Naive thymus-derived CD8-positive, alpha-beta T cell (primary cell): ENCODE results near the gene FAM13C. TPM values are rescaled to one million over a fixed set of nuclear protein-coding genes. Genes with fewer than 3 reads are reported as not detected.

Experiments
- ATAC-seq, 2 donors: fragments of 150-1000 bp; cut with Tn5 transposase in 1 of 2; sonication (Bioruptor Pico), chemical (Tn5 transposase) in 1 of 2; 1 replicate in 1 of 2; 2 replicates in 1 of 2; pipeline ENCODE4 v1.10.0; 2021; ENCODE audit warnings: mild to moderate bottlenecking in 2 of 2, moderate library complexity in 2 of 2
- POLR2A ChIA-PET: fragments of 350-600 bp; sonication (Branson Sonifier 250); formaldehyde crosslinking; loops from one replicate; lab custom pipeline; 2021; ENCODE audit warnings: antibody characterized with exemption; lab: Charles Lee
- DNase-seq, 10 donors: peaks; one replicate each; pipeline versions ENCODE4 v3.0.0 to v3.0.0-alpha.2; 2020 to 2022
- H3K27ac Mint-ChIP-seq, 10 donors: one replicate each; pipeline ENCODE4 v1.8.0; 2020 to 2022; ENCODE audit warnings: mild to moderate bottlenecking in 10 of 10, mixed read lengths in 10 of 10, moderate library complexity in 4 of 10, inconsistent platforms in 1 of 10
- H3K27me3 Mint-ChIP-seq, 5 donors: one replicate each; pipeline ENCODE4 v1.8.0; 2021 to 2022; ENCODE audit warnings: mixed read lengths in 5 of 5
- H3K36me3 Mint-ChIP-seq, 3 donors: one replicate each; pipeline ENCODE4 v1.8.0; 2020 to 2022; ENCODE audit warnings: mixed read lengths in 3 of 3, mild to moderate bottlenecking in 2 of 3, inconsistent platforms in 1 of 3
- H3K4me1 Mint-ChIP-seq, 4 donors: one replicate each; pipeline ENCODE4 v1.8.0; 2021 to 2022; ENCODE audit warnings: mixed read lengths in 4 of 4
- H3K4me3 Mint-ChIP-seq, 10 donors: one replicate each; pipeline ENCODE4 v1.8.0; 2020 to 2022; ENCODE audit warnings: mild to moderate bottlenecking in 10 of 10, mixed read lengths in 10 of 10, moderate library complexity in 6 of 10, inconsistent platforms in 1 of 10
- H3K9me3 Mint-ChIP-seq, 9 donors: one replicate each; pipeline ENCODE4 v1.8.0; 2020 to 2022; ENCODE audit warnings: mixed read lengths in 9 of 9, mild to moderate bottlenecking in 3 of 9, inconsistent platforms in 1 of 9, moderate library complexity in 1 of 9
- polyA plus RNA-seq, 3 donors: library from polyadenylated mRNA; unstranded; fragments of 300-500 nt; fragmentation: Illumina TruSeq; gene quantifications; one replicate each; pipeline ENCODE4 v1.2.3, GENCODE V29; 2021
- total RNA-seq, 8 experiments: library from RNA in 2 of 8; stranded (reverse) in 2 of 8; gene quantifications; one replicate each; pipeline ENCODE4 v1.2.3 and lab custom pipeline; 2021 to 2026

Gene FAM13C
- total and polyA plus RNA-seq, 5 experiments from 2014 or later: not detected

DNA sequence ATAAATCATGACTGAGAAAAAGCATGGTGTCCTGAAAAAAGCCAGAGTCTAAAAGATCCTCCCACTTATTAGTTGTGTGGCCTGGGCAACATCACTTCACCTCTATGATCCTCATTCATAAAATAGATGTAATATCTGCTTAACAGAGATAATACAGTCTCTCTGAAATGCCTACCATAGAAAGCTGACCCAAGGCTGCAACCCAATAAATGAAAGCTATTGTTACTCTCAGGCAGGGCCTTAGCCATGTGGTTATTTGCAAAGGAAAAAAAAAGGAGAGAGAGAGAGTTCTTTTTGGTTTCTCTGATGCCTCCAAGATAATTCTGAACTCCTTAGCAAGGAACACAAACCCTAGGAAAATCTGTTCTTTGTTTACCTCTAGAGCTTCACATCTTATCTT lies 7.9 kb downstream of the FAM13C start:
- H3K36me3 Mint-ChIP-seq: no peaks in the 10 kb centered on the region
- no peak overlapping the region for H3K4me3 Mint-ChIP-seq
- H3K9me3 Mint-ChIP-seq: peaks cover 0 to 7% (median 2%) of the 10 kb centered on the region in 9 donors
- H3K4me1 Mint-ChIP-seq: no peaks in the 10 kb centered on the region
- ATAC-seq: no peak
- H3K27ac Mint-ChIP-seq: no peak overlapping the region
- POLR2A ChIA-PET: no interaction called here
- no peak for DNase-seq
- peaks cover 0 to 10% (median 3%) of the 10 kb centered on the region in 5 donors for H3K27me3 Mint-ChIP-seq

- no peaks in the 10 kb centered on the region for H3K4me1 Mint-ChIP-seq
Measured at GRCh38 chr10:59350558-59350957, 11.8 kb downstream of the FAM13C start.

GRCh38 chr10:59346321-59346720 lies 16.0 kb downstream of the FAM13C start:
- no peaks in the 10 kb centered on the region for H3K36me3 Mint-ChIP-seq
- H3K4me3 Mint-ChIP-seq: no peak overlapping the region
- no peaks in the 10 kb centered on the region for H3K4me1 Mint-ChIP-seq
- DNase-seq (no peak), ATAC-seq (no peak)
- H3K27me3 Mint-ChIP-seq: no peaks in the 10 kb centered on the region
- no peak overlapping the region for H3K27ac Mint-ChIP-seq
- H3K9me3 Mint-ChIP-seq: peaks cover 0 to 9% (median 5%) of the 10 kb centered on the region in 9 donors
- POLR2A ChIA-PET: no interaction called here

More at GRCh38 chr10:59350558-59350957, 11.8 kb downstream of the FAM13C start:
- POLR2A ChIA-PET: no interaction called here
- no peak overlapping the region for H3K4me3 Mint-ChIP-seq
- DNase-seq (no peak), ATAC-seq (no peak)
- no peaks in the 10 kb centered on the region for H3K27me3 Mint-ChIP-seq
- H3K36me3 Mint-ChIP-seq: no peaks in the 10 kb centered on the region
- peaks cover 0 to 7% (median 2%) of the 10 kb centered on the region in 9 donors for H3K9me3 Mint-ChIP-seq
- H3K27ac Mint-ChIP-seq: no peak overlapping the region

GRCh38 chr10:59342723-59343122 lies 19.6 kb downstream of the FAM13C start:
- Mint-ChIP-seq H3K36me3 (no peaks in the 10 kb centered on the region), H3K9me3 (peaks cover 0 to 9% (median 4%) of the 10 kb centered on the region in 9 donors), H3K4me1 (no peaks in the 10 kb centered on the region), H3K27me3 (no peaks in the 10 kb centered on the region), H3K27ac (no peak overlapping the region), H3K4me3 (no peak overlapping the region)
- no peak for ATAC-seq
- no peak for DNase-seq
- POLR2A ChIA-PET: no interaction called here

- ATAC-seq (no peak), DNase-seq (no peak)
- no peaks in the 10 kb centered on the region for H3K27me3 Mint-ChIP-seq
- no peaks in the 10 kb centered on the region for H3K4me1 Mint-ChIP-seq
- no peaks in the 10 kb centered on the region for H3K36me3 Mint-ChIP-seq
- no peak overlapping the region for H3K27ac Mint-ChIP-seq
- H3K9me3 Mint-ChIP-seq: peaks cover 0 to 9% (median 4%) of the 10 kb centered on the region in 9 donors
- POLR2A ChIA-PET: no interaction called here
- H3K4me3 Mint-ChIP-seq: no peak overlapping the region
Measured at GRCh38 chr10:59342000-59342399, 20.3 kb downstream of the FAM13C start.

DNA sequence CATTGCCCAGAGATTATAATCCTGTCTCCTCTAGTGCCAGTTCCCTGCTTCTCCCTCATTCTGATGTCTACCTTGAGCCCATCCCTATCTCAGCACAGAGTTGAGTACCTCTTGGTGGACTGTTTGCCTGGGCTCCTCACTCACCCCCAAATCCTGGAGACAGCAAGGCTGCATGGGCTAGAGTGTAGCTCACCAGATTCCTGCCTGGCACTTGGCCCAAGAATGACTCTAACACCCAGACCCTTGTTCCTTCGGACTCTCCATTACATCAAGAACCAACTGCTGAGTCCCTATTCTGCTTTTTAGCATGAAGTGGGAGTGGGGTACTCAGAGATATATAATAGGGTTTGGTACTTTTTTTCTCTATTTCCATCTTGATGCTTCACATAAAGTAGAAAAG lies 22.1 kb downstream of the FAM13C start:
- no peak for ATAC-seq
- H3K9me3 Mint-ChIP-seq: peaks cover 0 to 5% (median 2%) of the 10 kb centered on the region in 9 donors
- H3K4me1 Mint-ChIP-seq: no peaks in the 10 kb centered on the region
- POLR2A ChIA-PET: no interaction called here
- H3K27me3 Mint-ChIP-seq: no peaks in the 10 kb centered on the region
- no peak overlapping the region for H3K27ac Mint-ChIP-seq
- no peaks in the 10 kb centered on the region for H3K36me3 Mint-ChIP-seq
- no peak overlapping the region for H3K4me3 Mint-ChIP-seq
- no peak for DNase-seq

GRCh38 chr10:59339351-59339750 lies 23.0 kb downstream of the FAM13C start:
- Mint-ChIP-seq H3K9me3 (peaks cover 0 to 5% (median 1%) of the 10 kb centered on the region in 9 donors), H3K4me3 (no peak overlapping the region), H3K27ac (no peak overlapping the region), H3K4me1 (no peaks in the 10 kb centered on the region), H3K27me3 (no peaks in the 10 kb centered on the region), H3K36me3 (no peaks in the 10 kb centered on the region)
- POLR2A ChIA-PET: no interaction called here
- ATAC-seq (no peak), DNase-seq (no peak)

DNA sequence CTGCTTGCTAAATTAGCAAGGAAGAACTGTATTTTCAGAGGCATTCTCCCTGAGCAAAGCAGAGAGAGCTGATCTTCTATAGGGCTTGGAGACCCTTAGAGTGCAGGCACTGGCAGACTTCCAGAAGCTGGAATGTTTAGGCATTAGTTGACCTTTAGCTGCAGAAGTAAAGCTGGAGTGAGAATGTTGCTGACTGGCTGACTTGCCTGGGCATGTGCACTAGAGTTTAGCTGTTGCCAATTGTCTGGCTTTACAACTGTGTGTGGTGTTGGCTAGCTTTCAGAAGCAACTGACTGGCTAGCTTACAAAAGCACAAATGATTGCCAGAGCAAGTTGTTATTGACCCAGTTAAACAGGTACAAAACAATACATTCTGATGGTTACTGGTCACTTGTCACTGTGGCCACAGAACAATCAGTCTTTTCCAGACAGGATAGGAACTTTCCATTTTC lies 25.1 kb downstream of the FAM13C start:
- H3K27me3 Mint-ChIP-seq: no peaks in the 10 kb centered on the region
- H3K27ac Mint-ChIP-seq: no peak overlapping the region
- H3K4me1 Mint-ChIP-seq: no peaks in the 10 kb centered on the region
- no peaks in the 10 kb centered on the region for H3K36me3 Mint-ChIP-seq
- no peak for ATAC-seq
- DNase-seq: no peak
- H3K9me3 Mint-ChIP-seq: peaks cover 0 to 2% (median 0%) of the 10 kb centered on the region in 9 donors
- POLR2A ChIA-PET: no interaction called here
- no peak overlapping the region for H3K4me3 Mint-ChIP-seq

DNA sequence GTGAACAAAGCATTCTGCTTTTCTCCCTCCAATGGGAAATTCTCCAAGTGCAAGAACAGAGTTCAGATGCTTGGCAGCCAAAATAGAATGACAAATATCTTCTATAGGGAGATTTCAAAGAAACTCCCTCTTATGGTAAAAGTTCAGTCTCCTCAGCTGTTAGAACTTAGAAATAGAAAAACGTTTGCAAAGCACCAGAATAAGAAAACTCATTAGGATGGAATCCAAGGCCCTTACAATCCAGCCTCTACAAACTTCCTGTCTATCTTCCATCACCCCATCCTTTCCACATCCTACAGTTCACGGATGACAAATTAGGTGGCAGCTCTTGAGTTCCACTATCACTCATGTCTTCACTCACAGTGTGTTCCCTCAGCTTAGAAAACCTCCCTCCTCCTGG lies 25.7 kb downstream of the FAM13C start:
- Mint-ChIP-seq H3K27ac (no peak overlapping the region), H3K36me3 (no peaks in the 10 kb centered on the region), H3K4me3 (no peak overlapping the region), H3K9me3 (peaks cover 0 to 2% (median 0%) of the 10 kb centered on the region in 9 donors), H3K27me3 (no peaks in the 10 kb centered on the region), H3K4me1 (no peaks in the 10 kb centered on the region)
- POLR2A ChIA-PET: no interaction called here
- ATAC-seq (no peak), DNase-seq (no peak)

DNA sequence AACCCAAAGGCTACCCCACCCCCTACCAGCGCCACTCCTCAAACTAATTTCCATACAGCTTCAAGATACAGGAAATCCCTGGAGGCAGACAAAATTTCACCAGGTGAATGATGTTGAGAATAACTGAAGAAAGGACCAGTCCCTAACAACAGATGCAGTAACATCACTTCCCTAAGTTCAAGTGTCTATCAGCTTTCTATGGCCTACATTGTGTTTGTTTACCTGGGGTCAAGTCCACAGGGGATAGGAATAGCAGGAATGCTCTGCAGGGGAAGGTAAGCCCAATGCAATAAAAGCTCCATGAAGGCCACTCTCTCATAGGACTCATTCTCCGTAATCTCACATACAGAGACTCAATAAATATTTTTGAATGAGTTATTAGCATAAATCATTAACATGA lies 26.9 kb downstream of the FAM13C start:
- ATAC-seq: no peak
- peaks cover 0 to 2% (median 0%) of the 10 kb centered on the region in 9 donors for H3K9me3 Mint-ChIP-seq
- H3K27me3 Mint-ChIP-seq: no peaks in the 10 kb centered on the region
- no peaks in the 10 kb centered on the region for H3K36me3 Mint-ChIP-seq
- no peak for DNase-seq
- POLR2A ChIA-PET: no interaction called here
- no peaks in the 10 kb centered on the region for H3K4me1 Mint-ChIP-seq
- H3K4me3 Mint-ChIP-seq: no peak overlapping the region
- no peak overlapping the region for H3K27ac Mint-ChIP-seq

DNA sequence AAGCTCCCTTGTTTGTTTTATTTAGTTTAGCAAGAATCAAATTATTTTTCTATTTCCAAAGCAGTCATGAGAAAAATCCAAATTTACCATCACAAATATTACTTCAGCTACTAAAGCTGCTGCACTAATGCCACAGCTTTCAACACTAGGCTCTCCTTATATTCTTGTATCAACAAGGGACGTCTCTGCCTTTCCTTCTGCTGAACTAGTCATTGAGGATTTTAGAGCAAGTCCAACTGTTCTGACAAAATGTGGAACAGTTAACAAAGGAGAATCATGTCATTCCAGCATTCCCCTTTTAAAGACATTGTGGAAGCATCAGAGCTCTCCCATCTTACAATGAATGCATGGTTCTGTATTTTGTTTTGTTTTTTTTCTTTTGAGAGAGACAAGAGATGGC lies 28.6 kb downstream of the FAM13C start:
- Mint-ChIP-seq H3K4me1 (no peaks in the 10 kb centered on the region), H3K27me3 (no peaks in the 10 kb centered on the region), H3K9me3 (peaks cover 0 to 3% (median 0%) of the 10 kb centered on the region in 9 donors), H3K27ac (no peak overlapping the region), H3K4me3 (no peak overlapping the region), H3K36me3 (no peaks in the 10 kb centered on the region)
- POLR2A ChIA-PET: no interaction called here
- ATAC-seq: no peak
- DNase-seq: no peak

- H3K4me1 Mint-ChIP-seq: no peaks in the 10 kb centered on the region
- no peaks in the 10 kb centered on the region for H3K27me3 Mint-ChIP-seq
- H3K27ac Mint-ChIP-seq: no peak overlapping the region
- H3K36me3 Mint-ChIP-seq: no peaks in the 10 kb centered on the region
- ATAC-seq (no peak), DNase-seq (no peak)
- POLR2A ChIA-PET: no interaction called here
- peaks cover 0 to 3% (median 0%) of the 10 kb centered on the region in 9 donors for H3K9me3 Mint-ChIP-seq
- no peak overlapping the region for H3K4me3 Mint-ChIP-seq
Measured at GRCh38 chr10:59332581-59332980, 29.8 kb downstream of the FAM13C start.

GRCh38 chr10:59331661-59332060 lies 30.7 kb downstream of the FAM13C start:
- no peak for ATAC-seq
- POLR2A ChIA-PET: no interaction called here
- H3K9me3 Mint-ChIP-seq: peaks cover 0 to 3% (median 0%) of the 10 kb centered on the region in 9 donors
- no peak overlapping the region for H3K27ac Mint-ChIP-seq
- no peak overlapping the region for H3K4me3 Mint-ChIP-seq
- no peaks in the 10 kb centered on the region for H3K27me3 Mint-ChIP-seq
- H3K4me1 Mint-ChIP-seq: no peaks in the 10 kb centered on the region
- H3K36me3 Mint-ChIP-seq: no peaks in the 10 kb centered on the region
- DNase-seq: no peak

- Mint-ChIP-seq H3K27ac (no peak overlapping the region), H3K36me3 (no peaks in the 10 kb centered on the region), H3K4me3 (no peak overlapping the region), H3K27me3 (peaks cover 0 to 3% (median 0%) of the 10 kb centered on the region in 5 donors), H3K9me3 (peaks cover 0 to 7% (median 0%) of the 10 kb centered on the region in 9 donors), H3K4me1 (no peaks in the 10 kb centered on the region)
- POLR2A ChIA-PET: no interaction called here
- DNase-seq: no peak
- no peak for ATAC-seq
Measured at GRCh38 chr10:59325116-59325515, 37.2 kb downstream of the FAM13C start.
